Measurements from ENCODE around the gene ITPRIPL2. TPM values are rescaled to one million over a fixed set of nuclear protein-coding genes. Genes with fewer than 3 reads are reported as not detected.

Gene ITPRIPL2
- total and polyA plus RNA-seq, 2 of the 4 experiments (the other 2 are of a cell fraction): 9.2 to 11.1 TPM

GRCh38 chr16:19084139-19084538 is 29.6 kb upstream of the ITPRIPL2 start:
- H2BK15ac ChIP-seq (ENCODE audit: low read depth, low read length): no peak overlapping the region
- in situ Hi-C loops (cut with MboI; ENCODE audit: low sequenced_read_pairs): no loop called here
- no peaks in the 10 kb centered on the region for H3K27me3 ChIP-seq (ENCODE audit: control insufficient read depth, insufficient read depth, low read length)
- no CpG with 5 or more reads among the region's 3 CpGs for WGBS, 2 experiments (ENCODE audit: extremely low coverage in 2 of 2, insufficient read length in 1 of 2)
- DNase-seq (no peak), ATAC-seq (ENCODE audit: low read depth) (no peak)
- no peak overlapping the region for H3K9ac ChIP-seq (ENCODE audit: low read depth, low read length)
- dilution Hi-C loops (cut with HindIII; ENCODE audit: low sequenced_read_pairs, unreplicated experiment): no loop called here
- H4K8ac ChIP-seq (ENCODE audit: low read depth in 2 of 2, low read length in 2 of 2): no peak overlapping the region
- no TSS peak for BruUV-seq (replicated peaks)
- TF ChIP-seq, protein P1, sequence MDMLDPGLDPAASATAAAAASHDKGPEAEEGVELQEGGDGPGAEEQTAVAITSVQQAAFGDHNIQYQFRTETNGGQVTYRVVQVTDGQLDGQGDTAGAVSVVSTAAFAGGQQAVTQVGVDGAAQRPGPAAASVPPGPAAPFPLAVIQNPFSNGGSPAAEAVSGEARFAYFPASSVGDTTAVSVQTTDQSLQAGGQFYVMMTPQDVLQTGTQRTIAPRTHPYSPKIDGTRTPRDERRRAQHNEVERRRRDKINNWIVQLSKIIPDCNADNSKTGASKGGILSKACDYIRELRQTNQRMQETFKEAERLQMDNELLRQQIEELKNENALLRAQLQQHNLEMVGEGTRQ (IDR thresholded peaks at IDR 0.05; ENCODE audit: low read depth, low read length): no peak
- TF ChIP-seq ELK1 (IDR thresholded peaks at IDR 0.05; ENCODE audit: borderline replicate concordance, low read depth, low read length): no peak
- TF ChIP-seq NFE2L2 (IDR thresholded peaks at IDR 0.05; ENCODE audit: low read depth, low read length): no peak
- TF ChIP-seq MAFK (IDR thresholded peaks at IDR 0.05; ENCODE audit: low read depth, low read length): no peak
- no peak for TF ChIP-seq BHLHE40 (IDR thresholded peaks at IDR 0.05; ENCODE audit: low read depth, low read length)
- no peak for TF ChIP-seq SMC3 (IDR thresholded peaks at IDR 0.05; ENCODE audit: low read depth, low read length)
- TF ChIP-seq CEBPB (IDR thresholded peaks at IDR 0.05; ENCODE audit: low read depth, low read length): no peak
- TF ChIP-seq, protein P2, sequence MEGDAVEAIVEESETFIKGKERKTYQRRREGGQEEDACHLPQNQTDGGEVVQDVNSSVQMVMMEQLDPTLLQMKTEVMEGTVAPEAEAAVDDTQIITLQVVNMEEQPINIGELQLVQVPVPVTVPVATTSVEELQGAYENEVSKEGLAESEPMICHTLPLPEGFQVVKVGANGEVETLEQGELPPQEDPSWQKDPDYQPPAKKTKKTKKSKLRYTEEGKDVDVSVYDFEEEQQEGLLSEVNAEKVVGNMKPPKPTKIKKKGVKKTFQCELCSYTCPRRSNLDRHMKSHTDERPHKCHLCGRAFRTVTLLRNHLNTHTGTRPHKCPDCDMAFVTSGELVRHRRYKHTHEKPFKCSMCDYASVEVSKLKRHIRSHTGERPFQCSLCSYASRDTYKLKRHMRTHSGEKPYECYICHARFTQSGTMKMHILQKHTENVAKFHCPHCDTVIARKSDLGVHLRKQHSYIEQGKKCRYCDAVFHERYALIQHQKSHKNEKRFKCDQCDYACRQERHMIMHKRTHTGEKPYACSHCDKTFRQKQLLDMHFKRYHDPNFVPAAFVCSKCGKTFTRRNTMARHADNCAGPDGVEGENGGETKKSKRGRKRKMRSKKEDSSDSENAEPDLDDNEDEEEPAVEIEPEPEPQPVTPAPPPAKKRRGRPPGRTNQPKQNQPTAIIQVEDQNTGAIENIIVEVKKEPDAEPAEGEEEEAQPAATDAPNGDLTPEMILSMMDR (conservative IDR thresholded peaks at IDR 0.05; ENCODE audit: low read depth, low read length): no peak
- H3K36me3 ChIP-seq (ENCODE audit: control insufficient read depth, insufficient read depth, low read length): no peaks in the 10 kb centered on the region
- H4K5ac ChIP-seq (ENCODE audit: low read depth, low read length): no peak overlapping the region
- H3K18ac ChIP-seq (ENCODE audit: low read depth, low read length): no peak overlapping the region
- H3K23ac ChIP-seq (ENCODE audit: low read depth, low read length): no peak overlapping the region
- no peak overlapping the region for H2BK5ac ChIP-seq (ENCODE audit: low read depth, low read length, poor library complexity, severe bottlenecking)
- CTCF ChIA-PET: interaction anchor here (1.2 kb wide), 1 partner anchor 101 kb away, joined by 3 read pairs; the partner anchor contains the start of gene TMC7
- H3K4me1 ChIP-seq (ENCODE audit: control insufficient read depth, insufficient read depth, low read length): peaks cover 2% of the 10 kb centered on the region; the same call in 1 of the 2 replicates
- no peaks in the 10 kb centered on the region for H3K79me1 ChIP-seq (ENCODE audit: low read depth in 1 of 2, low read length in 2 of 2)
- POLR2A ChIA-PET (ENCODE audit: unreplicated experiment): no interaction called here
- no peaks in the 10 kb centered on the region for H3K9me1 ChIP-seq (ENCODE audit: insufficient read depth, low read length)
- no peak overlapping the region for H2AK5ac ChIP-seq (ENCODE audit: low read depth, low read length)
- intact Hi-C loops (cut with micrococcal nuclease): no loop called here
- no peak overlapping the region for H3K27ac ChIP-seq (ENCODE audit: insufficient read depth, low read length)
- no peak overlapping the region for H4K91ac ChIP-seq (ENCODE audit: insufficient read depth, low read depth, low read length)
- no peak overlapping the region for H2BK120ac ChIP-seq (ENCODE audit: low read depth, low read length)
- no peaks in the 10 kb centered on the region for H3K9me3 ChIP-seq (ENCODE audit: control insufficient read depth, insufficient read depth, low read length)
- no peak overlapping the region for H3K4me3 ChIP-seq (ENCODE audit: insufficient read depth, low read depth, low read length)
- H4K20me1 ChIP-seq (ENCODE audit: insufficient read depth, low read length): no peaks in the 10 kb centered on the region
- H2AFZ ChIP-seq (replicated peaks; ENCODE audit: low read length, poor library complexity): no peak overlapping the region
- H2AK9ac ChIP-seq (replicated peaks; ENCODE audit: low read depth, low read length, poor library complexity): no peak overlapping the region
- no peak overlapping the region for H3K14ac ChIP-seq (replicated peaks; ENCODE audit: low read depth, low read length)
- no peak overlapping the region for H2BK20ac ChIP-seq (ENCODE audit: low read depth, low read length)
- no peak overlapping the region for H3K4me2 ChIP-seq (ENCODE audit: low read depth, low read length)
- H3K56ac ChIP-seq (ENCODE audit: extremely low read depth, insufficient read depth, low read length): no peak overlapping the region
- H3K4ac ChIP-seq (ENCODE audit: low read depth, low read length): no peak overlapping the region
